Endodermal cell (in vitro differentiated cells): ENCODE results near the gene IL22RA2. TPM values are rescaled to one million over a fixed set of nuclear protein-coding genes. Genes with fewer than 3 reads are reported as not detected.

Source experiments
- DNase-seq: peaks from one replicate; pipeline ENCODE4 v3.0.0-alpha.2; 2017
- H3K27ac ChIP-seq: 2 replicates; pipeline ENCODE4 v1.5.1; 2013; ENCODE audit warnings: mild to moderate bottlenecking, low read depth, low read length, moderate library complexity
- H3K27me3 ChIP-seq: 2 replicates; pipeline ENCODE4 v1.6.1; 2013; ENCODE audit warnings: mild to moderate bottlenecking, low read length, moderate library complexity; ENCODE audit not compliant: insufficient read depth, control insufficient read depth, poor library complexity, severe bottlenecking
- H3K36me3 ChIP-seq: 2 replicates; pipeline ENCODE4 v1.7.0; 2013; ENCODE audit warnings: mild to moderate bottlenecking, low read length, moderate library complexity; ENCODE audit not compliant: control insufficient read depth, insufficient read depth
- H3K4me1 ChIP-seq: one replicate; pipeline ENCODE4 v1.7.0; 2013; ENCODE audit warnings: low read length; ENCODE audit not compliant: control insufficient read depth, insufficient read depth
- H3K4me3 ChIP-seq: 2 replicates; pipeline ENCODE4 v1.5.1; 2013; ENCODE audit warnings: mild to moderate bottlenecking, low read length, moderate library complexity
- H3K9ac ChIP-seq: 2 replicates; pipeline ENCODE4 v1.6.1; 2013; ENCODE audit warnings: mild to moderate bottlenecking, low read length, moderate library complexity; ENCODE audit not compliant: poor library complexity, severe bottlenecking; ENCODE audit errors: extremely low read depth
- H3K9me3 ChIP-seq: 2 replicates; pipeline ENCODE4 v1.6.1; 2013; ENCODE audit warnings: mild to moderate bottlenecking, low read length, moderate library complexity; ENCODE audit not compliant: control insufficient read depth
- H3K27ac Mint-ChIP-seq: 2 replicates; pipeline ENCODE4 v1.8.0; 2020; ENCODE audit warnings: mixed read lengths
- H3K27me3 Mint-ChIP-seq: 2 replicates; pipeline ENCODE4 v1.8.0; 2021; ENCODE audit warnings: mild to moderate bottlenecking, mixed read lengths; ENCODE audit not compliant: insufficient read depth
- H3K36me3 Mint-ChIP-seq: 2 replicates; pipeline ENCODE4 v1.8.0; 2020; ENCODE audit warnings: low read depth, mixed read lengths
- H3K4me1 Mint-ChIP-seq: 2 replicates; pipeline ENCODE4 v1.8.0; 2020; ENCODE audit warnings: mixed read lengths
- H3K4me3 Mint-ChIP-seq: 2 replicates; pipeline ENCODE4 v1.8.0; 2020; ENCODE audit warnings: mild to moderate bottlenecking, moderate library complexity, mixed read lengths
- H3K9me3 Mint-ChIP-seq: 2 replicates; pipeline ENCODE4 v1.8.0; 2020; ENCODE audit warnings: mild to moderate bottlenecking, mixed read lengths
- CTCF ChIP-seq: fragments of 200-600 bp; sonication (generic); conservative IDR thresholded peaks from 2 replicates; pipeline ENCODE4 v1.5.0; 2021; ENCODE audit warnings: antibody characterized with exemption, mild to moderate bottlenecking
- WGBS, 2 experiments: methylation state at CpG; one replicate each; pipeline versions ENCODE4 v1.1.5 to v1.1.7; 2013; ENCODE audit warnings: missing lambda C conversion rate in 2 of 2, mixed read lengths in 1 of 2; ENCODE audit not compliant: insufficient coverage in 1 of 2, insufficient read length in 1 of 2; 5-methylcytosine and 5-hydroxymethylcytosine counted together
- total RNA-seq, 2 donors: library from RNA; stranded (reverse); fragmentation: NEBNext Ultra II Directional in 1 of 2; extraction: Animal tissue kit (Norgen Biotek cat#: 25700) in 1 of 2; gene quantifications; 2 replicates in 1 of 2; 3 replicates in 1 of 2; pipeline ENCODE4 v1.2.1, GENCODE V29; 2021

Gene IL22RA2
- total RNA-seq, 2 donors from 2014 or later = not detected

GRCh38 chr6:137145421-137145820 is 28.0 kb downstream of the IL22RA2 start:
- H3K27ac ChIP-seq = no peak overlapping the region
- Mint-ChIP-seq H3K27me3 (no peaks in the 10 kb centered on the region), H3K36me3 (no peaks in the 10 kb centered on the region), H3K9me3 (no peaks in the 10 kb centered on the region), H3K4me3 (no peak overlapping the region), H3K4me1 (no peaks in the 10 kb centered on the region), H3K27ac (no peak overlapping the region)
- TF ChIP-seq CTCF = no peak
- H3K4me3 ChIP-seq = no peak overlapping the region
- no peak overlapping the region for H3K9ac ChIP-seq
- no peaks in the 10 kb centered on the region for H3K9me3 ChIP-seq
- no peaks in the 10 kb centered on the region for H3K36me3 ChIP-seq
- H3K4me1 ChIP-seq = no peaks in the 10 kb centered on the region
- 80 to 91% methylated on average over 1 to 4 of the region's 4 CpGs for WGBS, 2 experiments
- DNase-seq = no peak
- no peaks in the 10 kb centered on the region for H3K27me3 ChIP-seq

GRCh38 chr6:137136065-137136464 is 37.4 kb downstream of the IL22RA2 start:
- Histone ChIP-seq H3K9ac (no peak overlapping the region), H3K9me3 (peaks cover 21% of the 10 kb centered on the region), H3K4me3 (no peak overlapping the region), H3K36me3 (no peaks in the 10 kb centered on the region), H3K27me3 (no peaks in the 10 kb centered on the region), H3K27ac (no peak overlapping the region), H3K4me1 (no peaks in the 10 kb centered on the region)
- Mint-ChIP-seq H3K27ac (no peak overlapping the region), H3K4me1 (no peaks in the 10 kb centered on the region), H3K36me3 (no peaks in the 10 kb centered on the region), H3K27me3 (no peaks in the 10 kb centered on the region), H3K4me3 (no peak overlapping the region), H3K9me3 (peaks cover 6% of the 10 kb centered on the region)
- WGBS, 2 experiments = no CpG with 5 or more reads among the region's 1 CpG
- no peak for TF ChIP-seq CTCF
- no peak for DNase-seq

GRCh38 chr6:137134483-137134882 is 39.0 kb downstream of the IL22RA2 start:
- Mint-ChIP-seq H3K4me1 (no peaks in the 10 kb centered on the region), H3K36me3 (no peaks in the 10 kb centered on the region)
- no peaks in the 10 kb centered on the region for H3K36me3 ChIP-seq

More at GRCh38 chr6:137134483-137134882, 39.0 kb downstream of the IL22RA2 start:
- peaks cover 6% of the 10 kb centered on the region for H3K9me3 Mint-ChIP-seq
- H3K27ac ChIP-seq = no peak overlapping the region
- no peak overlapping the region for H3K9ac ChIP-seq
- H3K4me3 Mint-ChIP-seq = no peak overlapping the region
- WGBS, 2 experiments = no CpG with 5 or more reads among the region's 1 CpG
- H3K9me3 ChIP-seq = peaks cover 21% of the 10 kb centered on the region
- H3K4me1 ChIP-seq = no peaks in the 10 kb centered on the region
- no peaks in the 10 kb centered on the region for H3K27me3 ChIP-seq
- DNase-seq = no peak
- H3K27ac Mint-ChIP-seq = no peak overlapping the region
- TF ChIP-seq CTCF = no peak
- H3K4me3 ChIP-seq = no peak overlapping the region
- H3K27me3 Mint-ChIP-seq = no peaks in the 10 kb centered on the region
